SK-N-SH (cell line): Measurements from ENCODE around the gene CMBL. TPM values are rescaled to one million over a fixed set of nuclear protein-coding genes. Genes with fewer than 3 reads are reported as not detected.
A peak's percentile ranks its signal among the peaks of the same experiment; 100 is the strongest.

Experiments
- CTCF ChIA-PET: fragments of 300-600, 350-600 bp; formaldehyde crosslinking; extraction: SDS; loops from one replicate; lab custom pipeline; 2021; lab: Yijun Ruan, JAX
- POLR2A ChIA-PET: fragments of 350-600 bp; sonication (Branson Sonifier 250); formaldehyde crosslinking; extraction: SDS; loops from one replicate; lab custom pipeline; 2020; ENCODE audit warnings: antibody characterized with exemption, inconsistent platforms; lab: Yijun Ruan, JAX
- DNase-seq: peaks from one replicate; pipeline ENCODE4 v3.0.0; 2012
- H2AFZ ChIP-seq: fragments of 200-600 bp; sonication (generic); 2 replicates; pipeline ENCODE4 v1.8.1; 2016; ENCODE audit warnings: antibody characterized with exemption, mild to moderate bottlenecking, low read depth
- H3F3A ChIP-seq: fragments of 200-600 bp; sonication (generic); replicated peaks from 2 replicates; pipeline ENCODE3; 2016; ENCODE audit warnings: antibody characterized with exemption, mild to moderate bottlenecking; ENCODE audit not compliant: insufficient read depth
- H3K27ac ChIP-seq, 2 experiments: fragments of 200-500 bp in 1 of 2; fragments of 200-600 bp in 1 of 2; sonication (Bioruptor generic) in 1 of 2; sonication (generic), shearing (Covaris generic) in 1 of 2; 2 replicates each; pipeline versions ENCODE4 v1.5.1 to v1.6.1; 2014 to 2016; ENCODE audit warnings: low read depth in 2 of 2, inconsistent platforms in 1 of 2, low read length in 1 of 2, mild to moderate bottlenecking in 1 of 2, mixed read lengths in 1 of 2
- H3K27me3 ChIP-seq: fragments of 200-600 bp; sonication (generic), shearing (Covaris generic); 2 replicates; pipeline ENCODE4 v1.6.1; 2016; ENCODE audit warnings: mixed run types; ENCODE audit not compliant: insufficient read depth
- H3K36me3 ChIP-seq, 2 experiments: fragments of 200-500 bp in 1 of 2; fragments of 200-600 bp in 1 of 2; sonication (Bioruptor generic) in 1 of 2; sonication (generic) in 1 of 2; replicated peaks in 1 of 2; 2 replicates each; pipeline versions ENCODE3 to v1.5.1; 2014 to 2016; ENCODE audit warnings: low read length in 1 of 2, mild to moderate bottlenecking in 1 of 2; ENCODE audit not compliant: insufficient read depth in 2 of 2, control insufficient read depth in 1 of 2
- H3K4me1 ChIP-seq, 2 experiments: fragments of 200-500 bp in 1 of 2; fragments of 200-600 bp in 1 of 2; sonication (Bioruptor generic) in 1 of 2; sonication (generic), shearing (Covaris generic) in 1 of 2; 2 replicates each; pipeline versions ENCODE4 v1.5.1 to v1.6.1; 2014 to 2016; ENCODE audit warnings: low read depth in 1 of 2, low read length in 1 of 2, mixed run types in 1 of 2; ENCODE audit not compliant: insufficient read depth in 2 of 2, control insufficient read depth in 1 of 2
- H3K4me2 ChIP-seq: fragments of 200-600 bp; sonication (generic), shearing (Covaris generic); 2 replicates; pipeline ENCODE4 v1.6.1; 2017; ENCODE audit warnings: mixed run types
- H3K4me3 ChIP-seq, 2 experiments: fragments of 200-500 bp in 1 of 2; fragments of 200-600 bp in 1 of 2; sonication (Bioruptor generic) in 1 of 2; sonication (generic), shearing (Covaris generic) in 1 of 2; 2 replicates each; pipeline versions ENCODE4 v1.5.1 to v1.8.1; 2014 to 2016; ENCODE audit warnings: low read depth in 2 of 2, inconsistent platforms in 1 of 2, low read length in 1 of 2, mild to moderate bottlenecking in 1 of 2, mixed read lengths in 1 of 2, moderate library complexity in 1 of 2
- H3K79me2 ChIP-seq: fragments of 200-600 bp; sonication (generic); 2 replicates; pipeline ENCODE4 v1.8.1; 2017; ENCODE audit warnings: mild to moderate bottlenecking; ENCODE audit not compliant: insufficient read depth
- H3K9ac ChIP-seq: fragments of 200-600 bp; sonication (generic); 2 replicates; pipeline ENCODE4 v1.6.1; 2017; ENCODE audit warnings: mixed run types
- H3K9me2 ChIP-seq: fragments of 200-600 bp; sonication (generic); 2 replicates; pipeline ENCODE4 v1.6.1; 2017; ENCODE audit warnings: mixed run types
- H3K9me3 ChIP-seq: fragments of 200-600 bp; sonication (generic); 2 replicates; pipeline ENCODE4 v1.6.1; 2017; ENCODE audit warnings: mixed run types, mild to moderate bottlenecking, moderate library complexity
- H4K20me1 ChIP-seq: fragments of 200-600 bp; sonication (generic); 2 replicates; pipeline ENCODE4 v1.6.1; 2017; ENCODE audit warnings: mild to moderate bottlenecking, mixed run types; ENCODE audit not compliant: insufficient read depth
- EZH2phosphoT487 ChIP-seq: fragments of 200-600 bp; sonication (generic); IDR thresholded peaks from 2 replicates; pipeline ENCODE4 v1.6.1; 2017; ENCODE audit warnings: low read depth, mixed run types, mild to moderate bottlenecking, antibody characterized with exemption, moderate library complexity, borderline replicate concordance
- FOXJ3 ChIP-seq: sonication (generic); formaldehyde crosslinking; IDR thresholded peaks from 2 replicates; pipeline ENCODE4 v1.5.1; 2020; ENCODE audit warnings: mild to moderate bottlenecking, missing genetic modification reagents
- GABPA ChIP-seq: IDR thresholded peaks from 2 replicates; pipeline ENCODE4 v1.4.0; 2012; ENCODE audit warnings: low read depth, mild to moderate bottlenecking
- GATA2 ChIP-seq: sonication (generic); formaldehyde crosslinking; IDR thresholded peaks from 2 replicates; pipeline ENCODE4 v1.5.0; 2020; ENCODE audit warnings: mild to moderate bottlenecking, missing genetic modification reagents
- MXI1 ChIP-seq: IDR thresholded peaks from 2 replicates; pipeline ENCODE4 v1.6.1; 2012; ENCODE audit warnings: mild to moderate bottlenecking, low read depth, low read length, improper control_type of control experiment
- NRF1 ChIP-seq: IDR thresholded peaks from 2 replicates; pipeline ENCODE4 v1.6.1; 2012; ENCODE audit warnings: low read depth, mild to moderate bottlenecking, low read length
- POLR2AphosphoS5 ChIP-seq: IDR thresholded peaks from 2 replicates; pipeline ENCODE4 v1.6.1; 2012; ENCODE audit warnings: low read depth, low read length
- RAD21 ChIP-seq: IDR thresholded peaks from 2 replicates; pipeline ENCODE4 v1.6.1; 2012; ENCODE audit warnings: mild to moderate bottlenecking, low read length
- RCOR1 ChIP-seq: fragments of 150-350 bp; IDR thresholded peaks from 2 replicates; pipeline ENCODE4 v1.6.1; 2017; ENCODE audit warnings: antibody characterized with exemption, low read length
- RXRA ChIP-seq: IDR thresholded peaks from 2 replicates; pipeline ENCODE4 v1.4.0; 2012; ENCODE audit warnings: low read depth, mild to moderate bottlenecking, borderline replicate concordance
- SIN3A ChIP-seq: IDR thresholded peaks from 2 replicates; pipeline ENCODE4 v1.6.1; 2012; ENCODE audit warnings: low read depth, mild to moderate bottlenecking, low read length, moderate library complexity, borderline replicate concordance
- TAF1 ChIP-seq: IDR thresholded peaks from 2 replicates; pipeline ENCODE4 v1.6.1; 2012; ENCODE audit warnings: low read depth, mild to moderate bottlenecking, low read length, moderate library complexity, borderline replicate concordance
- TCF12 ChIP-seq: IDR thresholded peaks from 2 replicates; pipeline ENCODE4 v1.4.0; 2012
- TEAD4 ChIP-seq: IDR thresholded peaks from 2 replicates; pipeline ENCODE4 v1.4.0; 2012; ENCODE audit warnings: mild to moderate bottlenecking, borderline replicate concordance; ENCODE audit not compliant: insufficient read depth
- USF1 ChIP-seq: IDR thresholded peaks from 2 replicates; pipeline ENCODE4 v1.4.0; 2012; ENCODE audit warnings: low read depth, borderline replicate concordance
- YY1 ChIP-seq: IDR thresholded peaks from 2 replicates; pipeline ENCODE4 v1.4.0; 2012; ENCODE audit warnings: low read depth, mild to moderate bottlenecking
- WGBS: methylation state at CpG from one replicate; pipeline ENCODE4 v1.1.6; 2017; ENCODE audit warnings: low lambda C conversion rate; 5-methylcytosine and 5-hydroxymethylcytosine counted together
- polyA plus RNA-seq, 3 experiments: library from polyadenylated mRNA; depleted of rRNA; stranded (reverse); fragments of >200 nt; gene quantifications; 2 replicates each; pipeline ENCODE4 v1.2.3, GENCODE V29; 2012
- TF ChIP-seq, protein P1 (sequence below): IDR thresholded peaks from 2 replicates; pipeline ENCODE4 v1.6.1; 2012; ENCODE audit warnings: mild to moderate bottlenecking, low read depth, low read length, moderate library complexity
- TF ChIP-seq, protein P2 (sequence below): IDR thresholded peaks from 2 replicates; pipeline ENCODE4 v1.4.0; 2012; ENCODE audit warnings: low read depth

Gene CMBL
- polyA plus RNA-seq, 1 of the 3 experiments (the other 2 are of a cell fraction): 61.0 TPM

- no peaks in the 10 kb centered on the region for H3K9me3 ChIP-seq
- CTCF ChIA-PET: interaction anchor here (0.8 to 1.5 kb wide), 6 partner anchors 11 to 71 kb away, joined by 3 to 6 read pairs (median 4); no protein-coding TSS in a partner anchor
- H3K27me3 ChIP-seq: no peaks in the 10 kb centered on the region
- no peak for TF ChIP-seq POLR2AphosphoS5
- peak; percentile 4; the same call in 1 of the 2 replicates for TF ChIP-seq MXI1
- H3K9me2 ChIP-seq: no peaks in the 10 kb centered on the region
- peak overlapping the region; percentile 85 to 98 for H3K27ac ChIP-seq
- DNase-seq: no peak
- H2AFZ ChIP-seq: no peak overlapping the region
- H4K20me1 ChIP-seq: peaks cover 46% of the 10 kb centered on the region
- H3K79me2 ChIP-seq: peaks cover 71% of the 10 kb centered on the region
- POLR2A ChIA-PET: interaction anchor here (0.7 to 1.6 kb wide), 12 partner anchors 7 to 104 kb away, joined by 3 to 16 read pairs (median 3); partner anchors contain the start of genes ATPSCKMT and CCT5
- peak overlapping the region; percentile 83 to 97 for H3K4me3 ChIP-seq
- H3K4me2 ChIP-seq: peak overlapping the region; percentile 92
- WGBS: 3% methylated on average over 42 of the region's 54 CpGs
- peak overlapping the region; percentile 95 for H3K9ac ChIP-seq
- no peaks in the 10 kb centered on the region for H3K36me3 ChIP-seq
- peaks cover 0 to 16% of the 10 kb centered on the region in 2 experiments; a peak in 2 of 4 replicates for H3K4me1 ChIP-seq
- H3F3A ChIP-seq: peaks cover 17% of the 10 kb centered on the region
These were observed 46.6 kb upstream of the CMBL start for GRCh38 chr5:10354048-10354872.

- H3K27ac ChIP-seq: peak within 1 kb of the TSS; percentile 85 to 98
- no peaks in the 10 kb centered on the region for H3K36me3 ChIP-seq
- peaks cover 0 to 16% of the 10 kb centered on the region in 2 experiments; a peak in 2 of 4 replicates for H3K4me1 ChIP-seq
- peaks cover 63% of the 10 kb centered on the region for H3K79me2 ChIP-seq
- H3K9me2 ChIP-seq: no peaks in the 10 kb centered on the region
- H3K4me2 ChIP-seq: peak within 1 kb of the TSS; percentile 92
- POLR2A ChIA-PET: interaction anchor here (0.7 to 1.6 kb wide), 12 partner anchors 8 to 103 kb away, joined by 3 to 16 read pairs (median 4); partner anchors contain the start of genes ATPSCKMT and CCT5
- peak within 1 kb of the TSS; percentile 95 for H3K9ac ChIP-seq
- H3F3A ChIP-seq: peaks cover 17% of the 10 kb centered on the region
- no peaks in the 10 kb centered on the region for H3K9me3 ChIP-seq
- H4K20me1 ChIP-seq: peaks cover 39% of the 10 kb centered on the region
- CTCF ChIA-PET: interaction anchor here (0.8 to 1.5 kb wide), 6 partner anchors 11 to 70 kb away, joined by 3 to 6 read pairs (median 4); no protein-coding TSS in a partner anchor
- WGBS: 2% methylated on average over 31 of the region's 92 CpGs
- H3K4me3 ChIP-seq: peak within 1 kb of the TSS; percentile 83 to 97
- H2AFZ ChIP-seq: peak within 1 kb of the TSS; percentile 74
- peak; percentile 95 for DNase-seq
- H3K27me3 ChIP-seq: no peaks in the 10 kb centered on the region
- TF ChIP-seq TAF1 (peak; percentile 88), USF1 (no peak), RCOR1 (0 out of 2 replicates have a peak, but pooled peaks have one; percentile 21), NRF1 (peak; percentile 30; the same call in 1 of the 2 replicates), RXRA (no peak), RAD21 (no peak), GATA2 (0 out of 2 replicates have a peak, but pooled peaks have one; percentile 10), EZH2phosphoT487 (no peak), TEAD4 (no peak), YY1 (peak; percentile 80), SIN3A (peak; percentile 49; the same call in 1 of the 2 replicates), TCF12 (no peak; the same call in 1 of the 2 replicates), FOXJ3 (CRISPR knock-in tag) (no peak), GABPA (peak; percentile 88)
- TF ChIP-seq, protein P1, sequence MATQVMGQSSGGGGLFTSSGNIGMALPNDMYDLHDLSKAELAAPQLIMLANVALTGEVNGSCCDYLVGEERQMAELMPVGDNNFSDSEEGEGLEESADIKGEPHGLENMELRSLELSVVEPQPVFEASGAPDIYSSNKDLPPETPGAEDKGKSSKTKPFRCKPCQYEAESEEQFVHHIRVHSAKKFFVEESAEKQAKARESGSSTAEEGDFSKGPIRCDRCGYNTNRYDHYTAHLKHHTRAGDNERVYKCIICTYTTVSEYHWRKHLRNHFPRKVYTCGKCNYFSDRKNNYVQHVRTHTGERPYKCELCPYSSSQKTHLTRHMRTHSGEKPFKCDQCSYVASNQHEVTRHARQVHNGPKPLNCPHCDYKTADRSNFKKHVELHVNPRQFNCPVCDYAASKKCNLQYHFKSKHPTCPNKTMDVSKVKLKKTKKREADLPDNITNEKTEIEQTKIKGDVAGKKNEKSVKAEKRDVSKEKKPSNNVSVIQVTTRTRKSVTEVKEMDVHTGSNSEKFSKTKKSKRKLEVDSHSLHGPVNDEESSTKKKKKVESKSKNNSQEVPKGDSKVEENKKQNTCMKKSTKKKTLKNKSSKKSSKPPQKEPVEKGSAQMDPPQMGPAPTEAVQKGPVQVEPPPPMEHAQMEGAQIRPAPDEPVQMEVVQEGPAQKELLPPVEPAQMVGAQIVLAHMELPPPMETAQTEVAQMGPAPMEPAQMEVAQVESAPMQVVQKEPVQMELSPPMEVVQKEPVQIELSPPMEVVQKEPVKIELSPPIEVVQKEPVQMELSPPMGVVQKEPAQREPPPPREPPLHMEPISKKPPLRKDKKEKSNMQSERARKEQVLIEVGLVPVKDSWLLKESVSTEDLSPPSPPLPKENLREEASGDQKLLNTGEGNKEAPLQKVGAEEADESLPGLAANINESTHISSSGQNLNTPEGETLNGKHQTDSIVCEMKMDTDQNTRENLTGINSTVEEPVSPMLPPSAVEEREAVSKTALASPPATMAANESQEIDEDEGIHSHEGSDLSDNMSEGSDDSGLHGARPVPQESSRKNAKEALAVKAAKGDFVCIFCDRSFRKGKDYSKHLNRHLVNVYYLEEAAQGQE: no peak
- TF ChIP-seq, protein P2, sequence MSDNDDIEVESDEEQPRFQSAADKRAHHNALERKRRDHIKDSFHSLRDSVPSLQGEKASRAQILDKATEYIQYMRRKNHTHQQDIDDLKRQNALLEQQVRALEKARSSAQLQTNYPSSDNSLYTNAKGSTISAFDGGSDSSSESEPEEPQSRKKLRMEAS: peak; percentile 95
These were observed 45.7 kb upstream of the CMBL start, which contains the start of gene MARCHF6 for GRCh38 chr5:10353241-10354047. MARCHF6 (plus strand) TSS chr5:10353695; CDS start chr5:10353899, 204 bp downstream.
